ENCODE results near the gene HNRNPF. TPM values are rescaled to one million over a fixed set of nuclear protein-coding genes. Genes with fewer than 3 reads are reported as not detected.

The HNRNPF gene
- total RNA-seq, 1 experiment from 2014 or later: 423 TPM

DNA sequence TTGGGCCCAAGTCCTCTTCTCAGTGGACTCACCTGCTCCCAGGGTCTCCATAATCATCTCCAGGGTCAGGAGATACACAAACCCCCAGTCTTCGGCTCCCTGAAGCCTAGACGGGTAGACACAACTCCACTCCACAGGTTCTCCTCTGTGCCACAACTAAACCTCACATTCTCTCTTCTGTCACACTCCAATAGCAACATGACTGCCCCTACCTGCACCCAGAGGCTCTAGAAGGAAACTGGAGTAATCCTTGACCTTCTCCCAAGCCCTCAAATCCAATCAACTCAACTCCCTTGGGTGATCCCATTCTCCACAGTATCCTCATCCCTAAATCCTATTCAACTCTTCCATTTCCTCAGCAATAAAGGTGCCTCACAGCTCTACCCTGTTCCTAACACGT is 16.2 kb downstream of the HNRNPF start:
- H3K4me3 ChIP-seq (ENCODE audit: low read depth, low read length): no peak overlapping the region
- peaks cover 37% of the 10 kb centered on the region for H3K4me1 ChIP-seq
- Mint-ChIP-seq H3K27ac (ENCODE audit: unreplicated experiment) (peak overlapping the region; percentile 74), H3K4me3 (ENCODE audit: unreplicated experiment) (no peak overlapping the region), H3K27me3 (ENCODE audit: insufficient read depth, unreplicated experiment) (no peaks in the 10 kb centered on the region), H3K4me1 (ENCODE audit: low read depth, unreplicated experiment) (peaks cover 46% of the 10 kb centered on the region), H3K36me3 (ENCODE audit: insufficient read depth, unreplicated experiment) (peaks cover 100% of the 10 kb centered on the region), H3K9me3 (ENCODE audit: unreplicated experiment) (no peaks in the 10 kb centered on the region)
- no peaks in the 10 kb centered on the region for H3K9me3 ChIP-seq
- DNase-seq: no peak
- peaks cover 25% of the 10 kb centered on the region for H3K36me3 ChIP-seq (ENCODE audit: control insufficient read depth, insufficient read depth, low read length)
- POLR2A ChIA-PET: interaction anchor here (1.0 kb wide), 1 partner anchor 16 kb away, joined by 3 read pairs; the partner anchor contains the start of gene HNRNPF
- intact Hi-C loops (cut with micrococcal nuclease; ENCODE audit: unreplicated experiment): no loop called here
- no TSS peak for BruUV-seq (replicated peaks)
- H3K27me3 ChIP-seq (replicated peaks; ENCODE audit: control insufficient read depth, insufficient read depth, low read length): no peaks in the 10 kb centered on the region
- TF ChIP-seq, protein P1, sequence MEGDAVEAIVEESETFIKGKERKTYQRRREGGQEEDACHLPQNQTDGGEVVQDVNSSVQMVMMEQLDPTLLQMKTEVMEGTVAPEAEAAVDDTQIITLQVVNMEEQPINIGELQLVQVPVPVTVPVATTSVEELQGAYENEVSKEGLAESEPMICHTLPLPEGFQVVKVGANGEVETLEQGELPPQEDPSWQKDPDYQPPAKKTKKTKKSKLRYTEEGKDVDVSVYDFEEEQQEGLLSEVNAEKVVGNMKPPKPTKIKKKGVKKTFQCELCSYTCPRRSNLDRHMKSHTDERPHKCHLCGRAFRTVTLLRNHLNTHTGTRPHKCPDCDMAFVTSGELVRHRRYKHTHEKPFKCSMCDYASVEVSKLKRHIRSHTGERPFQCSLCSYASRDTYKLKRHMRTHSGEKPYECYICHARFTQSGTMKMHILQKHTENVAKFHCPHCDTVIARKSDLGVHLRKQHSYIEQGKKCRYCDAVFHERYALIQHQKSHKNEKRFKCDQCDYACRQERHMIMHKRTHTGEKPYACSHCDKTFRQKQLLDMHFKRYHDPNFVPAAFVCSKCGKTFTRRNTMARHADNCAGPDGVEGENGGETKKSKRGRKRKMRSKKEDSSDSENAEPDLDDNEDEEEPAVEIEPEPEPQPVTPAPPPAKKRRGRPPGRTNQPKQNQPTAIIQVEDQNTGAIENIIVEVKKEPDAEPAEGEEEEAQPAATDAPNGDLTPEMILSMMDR (IDR thresholded peaks at IDR 0.05; ENCODE audit: insufficient read depth in 1 of 2, low read depth in 1 of 2, low read length in 1 of 2, severe bottlenecking in 1 of 2, unreplicated experiment in 1 of 2): no peak
- CTCF ChIA-PET: no interaction called here

DNA sequence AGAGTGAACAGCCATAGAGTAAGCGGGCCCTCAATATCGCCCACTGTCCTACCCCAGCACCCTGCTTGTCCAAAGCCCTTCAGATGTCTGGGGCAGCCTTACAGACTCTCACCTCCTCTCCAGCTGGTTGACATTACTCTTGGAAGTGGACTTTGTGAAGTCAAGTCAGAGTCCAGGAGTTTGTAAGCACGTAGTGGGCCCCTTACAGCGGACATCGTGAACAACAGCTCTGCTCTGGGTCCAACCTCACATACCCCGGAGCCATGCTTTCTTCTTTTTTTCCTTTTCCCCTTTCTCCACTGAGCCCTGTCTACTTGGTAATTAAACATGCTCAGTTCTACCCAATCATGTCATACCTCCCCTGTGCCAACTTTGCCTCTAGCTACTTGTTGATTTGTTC is 17.5 kb downstream of the HNRNPF start:
- Mint-ChIP-seq H3K27ac (ENCODE audit: unreplicated experiment) (peak overlapping the region; percentile 68), H3K36me3 (ENCODE audit: insufficient read depth, unreplicated experiment) (peaks cover 100% of the 10 kb centered on the region), H3K9me3 (ENCODE audit: unreplicated experiment) (no peaks in the 10 kb centered on the region), H3K4me3 (ENCODE audit: unreplicated experiment) (no peak overlapping the region), H3K4me1 (ENCODE audit: low read depth, unreplicated experiment) (peaks cover 59% of the 10 kb centered on the region), H3K27me3 (ENCODE audit: insufficient read depth, unreplicated experiment) (no peaks in the 10 kb centered on the region)
- ChIA-PET CTCF (interaction anchor here (0.6 to 1.5 kb wide), 2 partner anchors 24 to 126 kb away, joined by 3 to 4 read pairs; no protein-coding TSS in a partner anchor), POLR2A (interaction anchor here (1.3 kb wide), 1 partner anchor 18 kb away, joined by 6 read pairs; the partner anchor contains the start of gene HNRNPF)
- intact Hi-C loops (cut with micrococcal nuclease; ENCODE audit: unreplicated experiment): no loop called here
- Histone ChIP-seq H3K4me3 (ENCODE audit: low read depth, low read length) (no peak overlapping the region), H3K9me3 (no peaks in the 10 kb centered on the region), H3K36me3 (ENCODE audit: control insufficient read depth, insufficient read depth, low read length) (peaks cover 37% of the 10 kb centered on the region), H3K4me1 (peaks cover 37% of the 10 kb centered on the region), H3K27me3 (replicated peaks; ENCODE audit: control insufficient read depth, insufficient read depth, low read length) (no peaks in the 10 kb centered on the region)
- no peak for DNase-seq
- no TSS peak for BruUV-seq (replicated peaks)
- TF ChIP-seq, protein P1 (IDR thresholded peaks at IDR 0.05; ENCODE audit: insufficient read depth in 1 of 2, low read depth in 1 of 2, low read length in 1 of 2, severe bottlenecking in 1 of 2, unreplicated experiment in 1 of 2): no peak

DNA sequence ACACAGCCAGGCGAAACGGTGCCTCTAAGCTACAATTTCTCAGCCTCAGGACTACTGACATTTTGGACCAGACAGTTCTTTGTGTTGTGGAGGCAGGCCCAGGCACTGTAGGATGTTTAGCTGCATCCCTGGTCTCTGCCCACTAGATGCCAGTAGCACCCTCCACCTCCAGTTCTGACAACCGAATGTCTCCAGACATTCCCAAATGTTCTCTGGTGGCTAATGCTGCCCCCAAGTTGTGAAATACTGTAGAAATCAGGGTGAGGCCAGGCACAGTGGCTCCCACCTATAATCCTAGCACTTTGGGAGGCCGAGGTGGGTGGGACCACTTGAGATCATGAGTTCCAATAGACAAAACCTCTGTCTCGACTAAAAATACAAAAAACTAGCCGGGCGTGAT is 18.2 kb downstream of the HNRNPF start:
- Histone ChIP-seq H3K4me1 (peaks cover 37% of the 10 kb centered on the region), H3K36me3 (ENCODE audit: control insufficient read depth, insufficient read depth, low read length) (peaks cover 36% of the 10 kb centered on the region), H3K4me3 (ENCODE audit: low read depth, low read length) (no peak overlapping the region), H3K9me3 (no peaks in the 10 kb centered on the region), H3K27me3 (replicated peaks; ENCODE audit: control insufficient read depth, insufficient read depth, low read length) (no peaks in the 10 kb centered on the region)
- intact Hi-C loops (cut with micrococcal nuclease; ENCODE audit: unreplicated experiment): loop anchor here (1.0 kb wide), 1 partner anchor 72 kb away; no protein-coding TSS in a partner anchor
- Mint-ChIP-seq H3K9me3 (ENCODE audit: unreplicated experiment) (no peaks in the 10 kb centered on the region), H3K27me3 (ENCODE audit: insufficient read depth, unreplicated experiment) (no peaks in the 10 kb centered on the region), H3K27ac (ENCODE audit: unreplicated experiment) (peak overlapping the region; percentile 68), H3K36me3 (ENCODE audit: insufficient read depth, unreplicated experiment) (peaks cover 100% of the 10 kb centered on the region), H3K4me3 (ENCODE audit: unreplicated experiment) (peak overlapping the region; percentile 4), H3K4me1 (ENCODE audit: low read depth, unreplicated experiment) (peaks cover 60% of the 10 kb centered on the region)
- BruUV-seq (replicated peaks): no TSS peak
- peak in 1 of 2 experiments; percentile 66 for DNase-seq
- POLR2A ChIA-PET: interaction anchor here (1.3 kb wide), 1 partner anchor 18 kb away, joined by 6 read pairs; the partner anchor contains the start of gene HNRNPF
- CTCF ChIA-PET: interaction anchor here (0.6 to 1.5 kb wide), 3 partner anchors 44 to 416 kb away, joined by 3 to 6 read pairs (median 4); no protein-coding TSS in a partner anchor
- TF ChIP-seq, protein P1 (IDR thresholded peaks at IDR 0.05; ENCODE audit: insufficient read depth in 1 of 2, low read depth in 1 of 2, low read length in 1 of 2, severe bottlenecking in 1 of 2, unreplicated experiment in 1 of 2): peak; percentile 55 to 71
